Stimulated activated CD4-positive, alpha-beta T cell treated with anti-CD3 and anti-CD28 coated beads, Interleukin-4, amount 100 ng/mL, for 48 hours (primary cell): ENCODE results near the gene EME2.

Experiments used
- DNase-seq, 2 donors: peaks; one replicate each; pipeline ENCODE4 v3.0.0-alpha.2; 2020; ENCODE audit warnings: low read depth in 2 of 2

EME2 gene

GRCh38 chr16:1745181-1745899 is 27.3 kb upstream of the EME2 start:
- DNase-seq, result no peak

GRCh38 chr16:1745900-1746692 is 26.5 kb upstream of the EME2 start:
- no peak for DNase-seq

GRCh38 chr16:1746693-1747195 is 25.9 kb upstream of the EME2 start:
- DNase-seq, result no peak

DNA sequence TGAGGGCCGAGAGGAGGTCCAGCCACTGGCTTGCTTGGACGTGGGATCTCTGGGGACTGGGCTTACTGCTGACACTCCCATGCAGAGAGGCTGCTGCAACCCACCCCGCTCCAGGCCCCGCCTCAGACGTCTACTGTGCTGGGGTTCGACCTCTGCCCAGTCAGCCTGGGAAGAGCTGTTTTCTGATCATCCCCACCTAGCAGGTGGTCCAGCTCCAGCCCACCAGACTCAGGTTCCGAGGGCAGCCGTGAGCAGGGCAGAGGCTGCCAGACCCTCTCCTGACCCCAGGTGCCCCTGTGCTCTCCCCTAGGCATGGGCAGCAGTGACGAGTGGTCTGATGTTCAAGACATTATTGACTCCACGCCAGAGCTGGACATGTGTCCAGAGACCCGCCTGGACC is 24.7 kb upstream of the EME2 start:
- no peak for DNase-seq

GRCh38 chr16:1749152-1750117 is 23.2 kb upstream of the EME2 start:
- DNase-seq, result no peak

GRCh38 chr16:1751946-1752345 is 20.7 kb upstream of the EME2 start:
- no peak for DNase-seq

- DNase-seq, result no peak
Measured at GRCh38 chr16:1752853-1753252, 19.8 kb upstream of the EME2 start.

- no peak for DNase-seq
Measured at GRCh38 chr16:1754204-1754603, 18.4 kb upstream of the EME2 start.

DNA sequence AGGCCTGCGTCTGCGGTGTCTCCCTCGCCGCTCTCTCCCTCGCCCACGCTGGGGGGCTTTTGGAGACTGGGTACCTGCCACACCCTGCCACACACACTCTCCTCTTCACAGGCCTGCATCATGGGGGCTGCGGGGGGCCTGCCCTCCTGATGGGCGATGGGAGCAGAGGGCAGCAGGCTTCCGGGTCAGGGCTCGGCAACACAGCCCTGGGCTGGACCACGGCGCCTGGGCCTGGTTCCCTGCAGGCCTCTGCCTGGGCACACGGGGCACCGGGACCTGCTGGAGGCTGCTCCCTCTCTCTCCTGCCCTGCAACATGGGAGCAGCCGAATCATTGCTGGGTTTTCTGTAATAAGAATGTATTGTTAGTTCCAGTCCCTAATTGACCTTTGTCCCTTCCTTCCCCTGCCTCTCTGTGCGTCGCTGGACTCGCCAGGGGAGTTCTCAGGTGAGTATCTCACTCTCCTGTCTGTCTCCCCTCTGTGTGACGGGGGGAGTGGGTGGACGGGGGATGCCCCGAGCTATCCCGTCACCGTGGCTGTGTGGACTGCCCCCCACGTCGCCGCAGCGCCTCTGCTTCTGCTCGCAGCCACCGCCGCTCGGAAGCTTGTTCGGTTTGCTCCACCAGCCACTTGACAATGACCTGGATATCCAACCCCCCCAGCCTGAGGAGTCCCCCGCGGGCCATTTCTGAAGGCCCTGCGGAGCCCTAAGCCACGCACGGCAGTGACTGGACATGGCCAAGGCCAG is 14.7 kb upstream of the EME2 start:
- no peak for DNase-seq

DNA sequence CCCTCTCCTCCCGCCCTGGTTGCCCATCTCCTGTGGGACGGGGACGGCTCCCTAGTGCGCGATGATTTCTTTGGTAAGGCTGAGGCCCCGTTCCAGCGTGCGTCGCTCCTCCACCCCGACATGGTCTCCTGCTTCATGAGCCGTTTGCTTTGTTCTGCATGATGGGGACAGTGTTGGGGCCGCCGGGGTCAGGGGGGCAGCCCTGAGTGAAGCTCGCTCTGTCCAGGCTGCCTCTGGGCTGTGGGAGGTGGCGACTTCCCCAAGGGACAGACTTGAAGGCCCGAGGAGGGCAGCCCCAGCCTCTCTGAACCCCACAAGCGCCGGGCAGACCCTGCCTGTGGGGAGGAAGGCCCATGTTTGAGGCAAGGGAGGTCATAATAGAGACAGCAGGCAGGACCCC is 13.7 kb upstream of the EME2 start:
- DNase-seq, result no peak

DNA sequence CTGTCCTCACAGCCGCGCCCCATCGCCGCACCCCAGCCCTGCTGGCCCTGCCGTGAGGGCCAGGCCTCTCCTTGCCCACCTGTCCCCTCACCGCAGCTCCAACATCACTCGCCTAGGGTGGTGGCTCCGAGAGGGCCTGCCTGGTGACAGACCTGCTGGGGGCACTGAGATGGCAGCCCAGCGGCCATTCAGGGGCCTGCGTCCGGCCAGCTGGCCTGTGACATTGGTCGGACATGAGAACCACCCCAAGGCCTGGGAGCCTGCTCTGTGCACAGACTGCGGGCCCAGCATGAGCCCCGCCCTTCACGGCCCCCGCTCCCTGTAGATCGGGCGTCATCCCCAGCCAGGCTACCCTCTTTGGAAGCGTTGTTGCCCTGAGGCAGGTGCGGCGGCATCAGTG is 13.1 kb upstream of the EME2 start:
- no peak for DNase-seq

DNA sequence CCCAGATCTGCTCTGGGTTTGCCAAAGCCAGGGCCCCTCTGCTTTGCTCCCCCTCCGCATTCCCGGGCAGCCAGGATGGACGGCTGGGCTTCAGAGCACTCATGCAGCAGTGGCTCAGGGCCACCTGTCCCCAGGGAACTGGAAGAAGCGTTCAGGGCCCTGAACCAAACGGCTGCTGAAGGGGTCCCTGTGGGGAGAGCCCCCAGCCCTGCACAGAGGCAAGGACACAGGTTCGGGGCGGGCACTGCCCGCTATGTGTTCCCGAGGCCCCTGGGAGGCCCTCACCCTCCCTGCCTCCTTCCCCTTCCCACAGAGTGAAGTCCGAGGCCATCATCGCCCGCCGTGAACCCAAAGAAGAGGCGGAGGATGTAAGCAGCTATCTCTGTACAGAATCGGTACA is 11.7 kb upstream of the EME2 start:
- no peak for DNase-seq

DNA sequence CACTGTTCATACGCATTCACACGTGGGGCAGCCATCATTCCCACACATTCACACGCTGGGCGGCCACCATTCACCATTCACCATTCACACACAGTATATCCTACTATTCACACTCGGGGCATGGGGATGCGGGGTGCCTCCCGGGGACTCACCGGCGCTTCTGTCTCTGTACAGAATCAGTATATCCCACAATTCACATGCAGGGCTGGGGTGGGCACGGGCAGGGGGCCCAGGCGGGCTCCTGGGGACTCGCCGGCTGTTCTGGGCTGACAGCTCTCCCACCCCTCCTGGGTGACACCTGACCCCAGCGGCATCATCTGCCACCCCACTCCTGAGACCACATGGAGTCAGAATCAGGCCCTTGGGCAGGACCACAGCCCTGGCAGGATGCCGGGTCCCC is 10.9 kb upstream of the EME2 start:
- DNase-seq, result no peak

DNA sequence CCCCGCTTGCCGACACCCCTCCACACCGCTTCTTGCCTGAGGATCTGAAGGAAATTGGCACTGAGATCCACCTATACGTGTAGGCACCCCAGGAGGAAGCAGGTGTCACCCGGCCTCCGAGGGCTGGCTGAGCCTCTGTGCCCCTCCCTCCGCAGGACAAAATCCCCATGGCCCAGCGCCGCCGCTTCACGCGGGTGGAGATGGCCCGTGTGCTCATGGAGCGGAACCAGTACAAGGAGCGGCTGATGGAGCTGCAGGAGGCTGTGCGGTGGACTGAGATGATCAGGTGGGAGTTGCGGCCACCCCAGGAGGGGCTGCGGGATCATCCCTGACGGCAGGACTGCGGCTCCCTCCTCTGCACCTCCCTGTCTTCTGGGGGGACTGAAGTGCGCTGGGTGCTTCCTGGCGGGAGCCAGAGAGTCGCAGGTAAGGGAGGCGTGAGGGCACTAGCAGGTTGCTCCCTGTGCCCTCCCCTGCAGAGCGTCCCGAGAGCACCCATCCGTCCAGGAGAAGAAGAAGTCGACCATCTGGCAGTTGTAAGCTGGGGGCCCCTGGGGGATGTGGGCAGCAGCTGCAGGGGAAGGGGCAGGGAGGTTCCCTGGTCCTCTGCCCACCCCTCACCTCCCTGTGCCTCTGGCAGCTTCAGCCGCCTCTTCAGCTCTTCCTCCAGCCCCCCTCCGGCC is 10.3 kb upstream of the EME2 start:
- DNase-seq, result no peak

DNA sequence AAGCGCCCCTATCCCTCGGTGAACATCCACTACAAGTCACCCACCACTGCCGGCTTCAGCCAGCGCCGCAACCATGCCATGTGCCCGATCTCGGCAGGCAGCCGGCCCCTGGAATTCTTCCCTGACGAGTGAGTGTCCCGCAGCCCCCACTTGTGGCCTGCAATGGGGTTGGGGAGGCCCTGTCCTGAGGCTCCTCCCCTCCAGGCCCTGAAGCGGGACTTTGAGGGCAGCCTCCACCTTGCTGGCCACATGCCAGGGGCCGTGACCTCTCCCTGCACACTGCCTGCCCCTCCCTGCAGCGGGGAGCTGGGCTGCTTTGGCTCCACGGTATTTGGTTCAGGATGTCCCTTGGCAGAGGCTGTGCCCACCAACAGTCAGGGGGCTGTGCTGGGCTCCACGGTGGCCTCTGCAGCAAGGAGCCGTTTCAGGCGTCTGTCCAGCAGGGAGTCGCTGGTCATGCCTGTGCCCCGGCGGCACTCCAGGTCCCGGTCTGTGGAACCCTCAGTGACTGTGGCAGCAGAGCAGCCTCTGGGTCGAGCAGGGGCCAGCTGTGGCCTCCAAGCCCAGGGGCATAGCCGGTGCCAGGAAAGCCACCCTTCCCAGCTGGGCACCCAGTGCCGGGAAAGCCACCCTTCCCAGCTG is 9.6 kb upstream of the EME2 start:
- no peak for DNase-seq

- DNase-seq, result no peak
Measured at GRCh38 chr16:1763521-1764511, 8.8 kb upstream of the EME2 start.

GRCh38 chr16:1764971-1765370 is 7.6 kb upstream of the EME2 start:
- no peak for DNase-seq

- no peak for DNase-seq
Measured at GRCh38 chr16:1765826-1766225, 6.8 kb upstream of the EME2 start.

- DNase-seq, result no peak
Measured at GRCh38 chr16:1766231-1766630, 6.4 kb upstream of the EME2 start.
